CD8-positive, alpha-beta memory T cell (primary cell): ENCODE measurements around the gene RAB3IL1. TPM values are rescaled to one million over a fixed set of nuclear protein-coding genes. Genes with fewer than 3 reads are reported as not detected.

ENCODE experiments used
- CTCF ChIA-PET: fragments of 350-600 bp; sonication (Branson Sonifier 250); formaldehyde crosslinking; loops from one replicate; lab custom pipeline; 2021; ENCODE audit warnings: antibody characterized with exemption; lab: Charles Lee
- POLR2A ChIA-PET: fragments of 350-600 bp; sonication (Branson Sonifier 250); formaldehyde crosslinking; loops from one replicate; lab custom pipeline; 2021; ENCODE audit warnings: antibody characterized with exemption; lab: Charles Lee
- DNase-seq, 5 donors: peaks; one replicate each; pipeline versions ENCODE4 v3.0.0 to v3.0.0-alpha.2; 2020 to 2022; ENCODE audit warnings: mixed read lengths in 1 of 5
- H3K27ac ChIP-seq: one replicate; pipeline ENCODE4 v1.7.0; 2013; ENCODE audit warnings: low read depth, mild to moderate bottlenecking, low read length, moderate library complexity
- H3K27me3 ChIP-seq: 2 replicates; pipeline ENCODE4 v1.7.0; 2013; ENCODE audit warnings: low read length, mild to moderate bottlenecking; ENCODE audit not compliant: insufficient read depth, poor library complexity, severe bottlenecking
- H3K36me3 ChIP-seq: 2 replicates; pipeline ENCODE4 v1.7.0; 2013; ENCODE audit warnings: mild to moderate bottlenecking, low read length, moderate library complexity; ENCODE audit not compliant: insufficient read depth
- H3K4me1 ChIP-seq: 2 replicates; pipeline ENCODE4 v1.7.0; 2013; ENCODE audit warnings: mild to moderate bottlenecking, low read length, moderate library complexity; ENCODE audit not compliant: insufficient read depth
- H3K4me3 ChIP-seq: 2 replicates; pipeline ENCODE4 v1.7.0; 2013; ENCODE audit warnings: mild to moderate bottlenecking, low read length
- H3K9me3 ChIP-seq: 2 replicates; pipeline ENCODE4 v1.7.0; 2013; ENCODE audit warnings: mild to moderate bottlenecking, low read length
- H3K27ac Mint-ChIP-seq, 8 donors: one replicate each; pipeline ENCODE4 v1.8.0; 2020 to 2021; ENCODE audit warnings: mixed read lengths in 8 of 8, mild to moderate bottlenecking in 6 of 8, inconsistent platforms in 3 of 8, moderate library complexity in 3 of 8
- H3K27me3 Mint-ChIP-seq, 2 donors: one replicate each; pipeline ENCODE4 v1.8.0; 2020 to 2021; ENCODE audit warnings: mixed read lengths in 2 of 2, mild to moderate bottlenecking in 1 of 2, moderate library complexity in 1 of 2
- H3K36me3 Mint-ChIP-seq, 3 donors: one replicate each; pipeline ENCODE4 v1.8.0; 2020 to 2021; ENCODE audit warnings: mixed read lengths in 3 of 3, inconsistent platforms in 1 of 3, mild to moderate bottlenecking in 1 of 3
- H3K4me1 Mint-ChIP-seq, 3 donors: one replicate each; pipeline ENCODE4 v1.8.0; 2020 to 2021; ENCODE audit warnings: mixed read lengths in 3 of 3, inconsistent platforms in 1 of 3, mild to moderate bottlenecking in 1 of 3
- H3K4me3 Mint-ChIP-seq, 7 donors: one replicate each; pipeline ENCODE4 v1.8.0; 2020 to 2021; ENCODE audit warnings: mixed read lengths in 7 of 7, mild to moderate bottlenecking in 6 of 7, moderate library complexity in 4 of 7, inconsistent platforms in 2 of 7
- H3K9me3 Mint-ChIP-seq, 5 donors: one replicate each; pipeline ENCODE4 v1.8.0; 2020 to 2022; ENCODE audit warnings: mixed read lengths in 5 of 5, mild to moderate bottlenecking in 3 of 5, moderate library complexity in 2 of 5, inconsistent platforms in 1 of 5
- polyA plus RNA-seq: library from polyadenylated mRNA; unstranded; fragments of 300-500 nt; fragmentation: Illumina TruSeq; gene quantifications from one replicate; pipeline ENCODE4 v1.2.3, GENCODE V29; 2021
- total RNA-seq, 2 experiments: library from RNA; stranded (reverse); gene quantifications; one replicate each; pipeline ENCODE4 v1.2.3, GENCODE V29; 2021

The RAB3IL1 gene
- total and polyA plus RNA-seq, 3 experiments from 2014 or later: 0.28 to 0.53 TPM; not detected in 1

- Mint-ChIP-seq H3K4me1 (peaks cover 4 to 7% (median 7%) of the 10 kb centered on the region in 3 donors), H3K27ac (no peak overlapping the region), H3K36me3 (no peaks in the 10 kb centered on the region), H3K9me3 (no peaks in the 10 kb centered on the region), H3K4me3 (no peak overlapping the region), H3K27me3 (peaks cover 1 to 7% of the 10 kb centered on the region in 2 donors)
- no peaks in the 10 kb centered on the region for H3K9me3 ChIP-seq
- no peak overlapping the region for H3K4me3 ChIP-seq
- ChIA-PET CTCF (no interaction called here), POLR2A (no interaction called here)
- no peak for DNase-seq
- no peaks in the 10 kb centered on the region for H3K36me3 ChIP-seq
- no peak overlapping the region for H3K27ac ChIP-seq
- H3K4me1 ChIP-seq: peaks cover 8% of the 10 kb centered on the region
- no peaks in the 10 kb centered on the region for H3K27me3 ChIP-seq
Observed at GRCh38 chr11:61875698-61876097, 41.7 kb downstream of the RAB3IL1 start.

- H3K4me3 ChIP-seq: no peak overlapping the region
- ChIA-PET POLR2A (no interaction called here), CTCF (no interaction called here)
- Mint-ChIP-seq H3K9me3 (no peaks in the 10 kb centered on the region), H3K27ac (no peak overlapping the region), H3K4me1 (peaks cover 4 to 7% (median 7%) of the 10 kb centered on the region in 3 donors), H3K4me3 (no peak overlapping the region), H3K27me3 (peaks cover 1 to 9% of the 10 kb centered on the region in 2 donors), H3K36me3 (no peaks in the 10 kb centered on the region)
- H3K4me1 ChIP-seq: peaks cover 8% of the 10 kb centered on the region
- no peak for DNase-seq
- no peak overlapping the region for H3K27ac ChIP-seq
- no peaks in the 10 kb centered on the region for H3K9me3 ChIP-seq
- no peaks in the 10 kb centered on the region for H3K27me3 ChIP-seq
- H3K36me3 ChIP-seq: no peaks in the 10 kb centered on the region
Observed at GRCh38 chr11:61874853-61875252, 42.5 kb downstream of the RAB3IL1 start.

- H3K36me3 Mint-ChIP-seq: no peaks in the 10 kb centered on the region
- Histone ChIP-seq H3K27me3 (no peaks in the 10 kb centered on the region), H3K36me3 (no peaks in the 10 kb centered on the region), H3K4me1 (peaks cover 8% of the 10 kb centered on the region), H3K9me3 (no peaks in the 10 kb centered on the region), H3K27ac (no peak overlapping the region), H3K4me3 (no peak overlapping the region)
- ChIA-PET CTCF (no interaction called here), POLR2A (no interaction called here)
- no peak for DNase-seq
- peaks cover 4 to 7% (median 7%) of the 10 kb centered on the region in 3 donors for H3K4me1 Mint-ChIP-seq
- H3K27me3 Mint-ChIP-seq: peaks cover 1 to 9% of the 10 kb centered on the region in 2 donors
- no peak overlapping the region for H3K4me3 Mint-ChIP-seq
- H3K27ac Mint-ChIP-seq: no peak overlapping the region
- H3K9me3 Mint-ChIP-seq: no peaks in the 10 kb centered on the region
Observed at GRCh38 chr11:61874377-61874809, 43.0 kb downstream of the RAB3IL1 start.

GRCh38 chr11:61873588-61874376, 43.6 kb downstream of the RAB3IL1 start:
- H3K9me3 Mint-ChIP-seq: no peaks in the 10 kb centered on the region
- no peaks in the 10 kb centered on the region for H3K9me3 ChIP-seq
- POLR2A ChIA-PET: no interaction called here
- no peak overlapping the region for H3K27ac ChIP-seq
- H3K4me1 ChIP-seq: peaks cover 8% of the 10 kb centered on the region
- H3K36me3 Mint-ChIP-seq: no peaks in the 10 kb centered on the region
- no peaks in the 10 kb centered on the region for H3K36me3 ChIP-seq
- H3K4me3 Mint-ChIP-seq: no peak overlapping the region
- peaks cover 1 to 9% of the 10 kb centered on the region in 2 donors for H3K27me3 Mint-ChIP-seq
- H3K27me3 ChIP-seq: no peaks in the 10 kb centered on the region
- H3K4me3 ChIP-seq: no peak overlapping the region
- H3K4me1 Mint-ChIP-seq: peaks cover 4 to 7% (median 7%) of the 10 kb centered on the region in 3 donors
- peak overlapping the region in 1 of 8 donors; percentile 84 for H3K27ac Mint-ChIP-seq
- CTCF ChIA-PET: interaction anchor here (0.7 to 2.0 kb wide), 2 partner anchors 26 to 234 kb away, joined by 3 to 6 read pairs; no protein-coding TSS in a partner anchor
- DNase-seq: no peak

GRCh38 chr11:61872935-61873565, 44.3 kb downstream of the RAB3IL1 start:
- Mint-ChIP-seq H3K4me1 (peaks cover 4 to 7% (median 7%) of the 10 kb centered on the region in 3 donors), H3K36me3 (no peaks in the 10 kb centered on the region), H3K27me3 (peaks cover 1 to 9% of the 10 kb centered on the region in 2 donors), H3K27ac (peak overlapping the region in 1 of 8 donors; percentile 84), H3K4me3 (no peak overlapping the region), H3K9me3 (no peaks in the 10 kb centered on the region)
- no peaks in the 10 kb centered on the region for H3K36me3 ChIP-seq
- H3K27me3 ChIP-seq: no peaks in the 10 kb centered on the region
- peaks cover 8% of the 10 kb centered on the region for H3K4me1 ChIP-seq
- ChIA-PET CTCF (interaction anchor here (0.7 to 2.0 kb wide), 2 partner anchors 26 to 235 kb away, joined by 3 to 6 read pairs; no protein-coding TSS in a partner anchor), POLR2A (no interaction called here)
- H3K27ac ChIP-seq: no peak overlapping the region
- no peaks in the 10 kb centered on the region for H3K9me3 ChIP-seq
- no peak for DNase-seq
- H3K4me3 ChIP-seq: no peak overlapping the region

- H3K4me3 Mint-ChIP-seq: peak overlapping the region in 6 of 7 donors; percentile 61 to 74 (median 68)
- DNase-seq: peak; percentile 23 to 64 (median 47)
- H3K36me3 ChIP-seq: no peaks in the 10 kb centered on the region
- POLR2A ChIA-PET: no interaction called here
- peak overlapping the region in 1 of 8 donors; percentile 55 for H3K27ac Mint-ChIP-seq
- no peaks in the 10 kb centered on the region for H3K36me3 Mint-ChIP-seq
- H3K27me3 Mint-ChIP-seq: peaks cover 1 to 9% of the 10 kb centered on the region in 2 donors
- no peaks in the 10 kb centered on the region for H3K9me3 Mint-ChIP-seq
- H3K4me3 ChIP-seq: no peak overlapping the region
- peaks cover 8% of the 10 kb centered on the region for H3K4me1 ChIP-seq
- CTCF ChIA-PET: interaction anchor here (1.6 to 2.3 kb wide), 4 partner anchors 26 to 237 kb away, joined by 4 to 11 read pairs (median 8); no protein-coding TSS in a partner anchor
- H3K27ac ChIP-seq: no peak overlapping the region
- peaks cover 4 to 7% (median 7%) of the 10 kb centered on the region in 3 donors for H3K4me1 Mint-ChIP-seq
- H3K27me3 ChIP-seq: no peaks in the 10 kb centered on the region
- H3K9me3 ChIP-seq: no peaks in the 10 kb centered on the region
Observed at GRCh38 chr11:61871158-61871597, 46.2 kb downstream of the RAB3IL1 start.

- Histone ChIP-seq H3K4me3 (no peak overlapping the region), H3K27me3 (no peaks in the 10 kb centered on the region), H3K9me3 (no peaks in the 10 kb centered on the region), H3K4me1 (peaks cover 8% of the 10 kb centered on the region), H3K36me3 (no peaks in the 10 kb centered on the region), H3K27ac (peak overlapping the region; percentile 64)
- ChIA-PET CTCF (interaction anchor here (1.1 to 2.3 kb wide), 6 partner anchors 10 to 237 kb away, joined by 3 to 11 read pairs (median 4); no protein-coding TSS in a partner anchor), POLR2A (no interaction called here)
- no peak overlapping the region for H3K27ac Mint-ChIP-seq
- peaks cover 4 to 7% (median 7%) of the 10 kb centered on the region in 3 donors for H3K4me1 Mint-ChIP-seq
- H3K4me3 Mint-ChIP-seq: no peak overlapping the region
- no peaks in the 10 kb centered on the region for H3K9me3 Mint-ChIP-seq
- DNase-seq: no peak
- no peaks in the 10 kb centered on the region for H3K36me3 Mint-ChIP-seq
- H3K27me3 Mint-ChIP-seq: peaks cover 1 to 9% of the 10 kb centered on the region in 2 donors
Observed at GRCh38 chr11:61870541-61871031, 46.8 kb downstream of the RAB3IL1 start.
